WTC11 (cell line): Measurements from ENCODE around the gene SEZ6. TPM values are rescaled to one million over a fixed set of nuclear protein-coding genes. Genes with fewer than 3 reads are reported as not detected.

Experiments used
- ATAC-seq: fragments of 200-7000 bp; cut with Tn5 transposase; 2 replicates; pipeline ENCODE4 v1.10.0; 2021; ENCODE audit warnings: mild to moderate bottlenecking, moderate library complexity
- CTCF ChIA-PET: fragments of 300-600 bp; sonication (Branson Sonifier 250); formaldehyde crosslinking; loops from one replicate; lab custom pipeline; 2021; ENCODE audit warnings: antibody characterized with exemption; lab: Charles Lee
- POLR2A ChIA-PET: fragments of 350-600 bp; sonication (Branson Sonifier 250); formaldehyde crosslinking; loops from one replicate; lab custom pipeline; 2021; ENCODE audit warnings: antibody characterized with exemption; lab: Charles Lee
- DNase-seq: peaks from one replicate; pipeline ENCODE4 v3.0.0; 2021; ENCODE audit warnings: low spot score
- H3K27ac Mint-ChIP-seq: 2 replicates; pipeline ENCODE4 v1.8.0; 2021; ENCODE audit warnings: mixed read lengths
- H3K27me3 Mint-ChIP-seq: 2 replicates; pipeline ENCODE4 v1.8.0; 2021; ENCODE audit warnings: low read depth, mild to moderate bottlenecking, moderate library complexity, mixed read lengths
- H3K36me3 Mint-ChIP-seq: 2 replicates; pipeline ENCODE4 v1.8.0; 2021; ENCODE audit warnings: mixed read lengths
- H3K4me1 Mint-ChIP-seq: 2 replicates; pipeline ENCODE4 v1.8.0; 2022; ENCODE audit warnings: mixed read lengths
- H3K4me3 Mint-ChIP-seq: 2 replicates; pipeline ENCODE4 v1.8.0; 2021; ENCODE audit warnings: mild to moderate bottlenecking, moderate library complexity, mixed read lengths
- H3K9me3 Mint-ChIP-seq: 2 replicates; pipeline ENCODE4 v1.8.0; 2021; ENCODE audit warnings: mixed read lengths
- ARID4B ChIP-seq: sonication (generic); formaldehyde crosslinking; IDR thresholded peaks from 2 replicates; pipeline ENCODE4 v1.8.0; 2023; ENCODE audit warnings: missing genetic modification reagents, mild to moderate bottlenecking, borderline replicate concordance
- CREM ChIP-seq: sonication (generic); formaldehyde crosslinking; IDR thresholded peaks from 2 replicates; pipeline ENCODE4 v1.8.1; 2022; ENCODE audit warnings: mild to moderate bottlenecking, missing genetic modification reagents, moderate library complexity
- EMX1 ChIP-seq: fragments of 250-450 bp; sonication (Bioruptor Pico); IDR thresholded peaks from 2 replicates; pipeline ENCODE4 v1.8.0; 2021; ENCODE audit warnings: mild to moderate bottlenecking
- ETV6 ChIP-seq: sonication (generic); formaldehyde crosslinking; IDR thresholded peaks from 2 replicates; pipeline ENCODE4 v1.8.1; 2022; ENCODE audit warnings: mild to moderate bottlenecking, missing genetic modification reagents
- FOXJ3 ChIP-seq: sonication (generic); formaldehyde crosslinking; IDR thresholded peaks from 2 replicates; pipeline ENCODE4 v1.9.0; 2021; ENCODE audit warnings: missing genetic modification reagents, mild to moderate bottlenecking, borderline replicate concordance
- MYBL2 ChIP-seq: sonication (generic); formaldehyde crosslinking; IDR thresholded peaks from 2 replicates; pipeline ENCODE4 v1.8.1; 2023; ENCODE audit warnings: mild to moderate bottlenecking, moderate library complexity, missing genetic modification reagents
- NFATC4 ChIP-seq: fragments of 250-450 bp; sonication (Bioruptor Pico); IDR thresholded peaks from 2 replicates; pipeline ENCODE4 v1.9.0; 2021; ENCODE audit warnings: mild to moderate bottlenecking
- SP1 ChIP-seq: sonication (generic); formaldehyde crosslinking; conservative IDR thresholded peaks from 2 replicates; pipeline ENCODE4 v1.8.1; 2022; ENCODE audit warnings: missing genetic modification reagents
- TEAD1 ChIP-seq: sonication (generic); formaldehyde crosslinking; IDR thresholded peaks from 2 replicates; pipeline ENCODE4 v1.8.0; 2022; ENCODE audit warnings: mild to moderate bottlenecking, missing genetic modification reagents
- TEAD4 ChIP-seq: sonication (generic); formaldehyde crosslinking; IDR thresholded peaks from 2 replicates; pipeline ENCODE4 v1.8.0; 2022; ENCODE audit warnings: mild to moderate bottlenecking, missing genetic modification reagents
- ZNF121 ChIP-seq: sonication (generic); formaldehyde crosslinking; IDR thresholded peaks from 2 replicates; pipeline ENCODE4 v1.8.0; 2023; ENCODE audit warnings: missing genetic modification reagents
- ZNF232 ChIP-seq: sonication (generic); formaldehyde crosslinking; IDR thresholded peaks from 2 replicates; pipeline ENCODE4 v1.8.0; 2022; ENCODE audit warnings: mild to moderate bottlenecking, missing genetic modification reagents
- ZNF281 ChIP-seq: sonication (generic); formaldehyde crosslinking; IDR thresholded peaks from 2 replicates; pipeline ENCODE4 v1.8.0; 2023; ENCODE audit warnings: mild to moderate bottlenecking, missing genetic modification reagents
- ZNF423 ChIP-seq: fragments of 250-450 bp; sonication (Bioruptor Pico); IDR thresholded peaks from 2 replicates; pipeline ENCODE4 v2.1.2; 2022; ENCODE audit warnings: mild to moderate bottlenecking, moderate library complexity
- total RNA-seq: library from RNA; stranded (reverse); gene quantifications from 3 replicates; pipeline ENCODE4 v1.2.3, GENCODE V29; 2021
- TF ChIP-seq, protein P1 (sequence below): fragments of 250-450 bp; sonication (Bioruptor Pico); conservative IDR thresholded peaks from 2 replicates; pipeline ENCODE4 v1.9.0; 2021; ENCODE audit warnings: mild to moderate bottlenecking
- TF ChIP-seq, protein P2 (sequence below): fragments of 250-450 bp; sonication (Bioruptor Pico); IDR thresholded peaks from 2 replicates; pipeline ENCODE4 v1.9.0; 2021; ENCODE audit warnings: mild to moderate bottlenecking, borderline replicate concordance
- TF ChIP-seq, protein P3 (sequence below): sonication (generic); formaldehyde crosslinking; IDR thresholded peaks from 2 replicates; pipeline ENCODE4 v1.8.1; 2022; ENCODE audit warnings: mild to moderate bottlenecking, moderate library complexity, missing genetic modification reagents

Gene SEZ6
- total RNA-seq, 1 experiment from 2014 or later, result 3.0 TPM

DNA sequence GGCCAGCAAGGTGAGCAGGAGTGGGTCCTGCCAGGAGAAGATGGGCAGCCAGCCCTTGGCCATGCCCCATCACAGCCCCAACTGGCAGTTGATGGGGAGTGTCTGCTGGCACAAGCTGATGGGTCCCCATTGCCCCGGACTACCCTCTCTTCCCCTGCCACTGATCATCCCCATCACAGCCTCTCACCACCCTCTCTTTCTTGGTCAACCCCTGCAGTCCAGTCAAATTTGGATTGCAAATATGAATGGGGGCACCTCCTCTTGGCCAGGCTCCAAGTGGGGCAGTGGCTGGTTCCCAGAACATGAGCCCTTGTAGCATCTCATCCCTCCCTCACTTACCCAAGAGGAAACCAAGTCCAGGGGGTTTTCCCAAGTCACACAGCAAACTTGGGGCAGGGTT is 17.4 kb downstream of the SEZ6 start (continued):
- no peak for TF ChIP-seq ARID4B (CRISPR knock-in tag)
- TF ChIP-seq FOXJ3 (CRISPR knock-in tag), result no peak
- no peak for TF ChIP-seq SP1 (CRISPR knock-in tag)
- no peak for TF ChIP-seq ZNF121 (CRISPR knock-in tag)
- TF ChIP-seq ETV6, result no peak
- TF ChIP-seq NFATC4, result no peak
- no peak for TF ChIP-seq CREM
- no peak for TF ChIP-seq TEAD1
- TF ChIP-seq, protein P1, sequence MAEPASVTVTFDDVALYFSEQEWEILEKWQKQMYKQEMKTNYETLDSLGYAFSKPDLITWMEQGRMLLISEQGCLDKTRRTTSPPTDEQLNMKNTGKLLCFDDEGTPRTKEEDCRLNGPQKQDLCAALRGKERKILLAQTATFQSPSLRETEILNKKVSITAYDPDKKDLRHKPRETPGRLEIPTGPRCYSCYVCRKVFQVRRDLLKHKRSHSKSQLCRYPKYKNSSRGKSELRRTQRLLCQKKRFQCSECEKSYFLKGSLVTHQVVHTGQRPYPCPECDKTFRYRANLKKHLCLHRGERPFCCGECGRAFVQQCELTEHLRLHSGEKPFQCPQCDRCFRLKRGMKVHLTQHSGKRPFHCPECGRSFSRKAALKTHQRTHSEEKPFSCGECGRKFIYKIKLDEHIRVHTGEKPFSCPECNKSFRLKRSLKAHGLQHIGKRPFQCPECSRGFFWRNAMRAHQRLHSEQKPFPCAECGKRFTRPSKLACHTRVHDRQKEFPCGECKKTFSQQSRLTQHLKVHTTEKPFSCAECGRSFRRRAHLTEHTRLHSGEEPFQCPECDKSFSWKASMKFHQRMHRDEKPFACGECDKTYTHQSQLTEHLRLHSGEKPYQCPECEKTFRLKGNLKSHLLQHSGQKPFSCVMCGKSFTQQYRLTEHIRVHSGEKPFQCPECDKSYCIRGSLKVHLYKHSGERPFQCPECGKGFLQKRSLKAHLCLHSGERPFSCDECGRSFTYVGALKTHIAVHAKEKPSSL (CRISPR knock-in tag), result no peak
- TF ChIP-seq, all 79 proteins: peak for 0

- Mint-ChIP-seq H3K27me3 (peaks cover 49% of the 10 kb centered on the region), H3K27ac (no peak overlapping the region), H3K4me1 (peaks cover 42% of the 10 kb centered on the region)
- no peak for ATAC-seq
- CTCF ChIA-PET, result interaction anchor here (0.6 to 5.0 kb wide), 15 partner anchors 9 to 260 kb away, joined by 3 to 36 read pairs (median 3); no protein-coding TSS in a partner anchor
- TF ChIP-seq, protein P2, sequence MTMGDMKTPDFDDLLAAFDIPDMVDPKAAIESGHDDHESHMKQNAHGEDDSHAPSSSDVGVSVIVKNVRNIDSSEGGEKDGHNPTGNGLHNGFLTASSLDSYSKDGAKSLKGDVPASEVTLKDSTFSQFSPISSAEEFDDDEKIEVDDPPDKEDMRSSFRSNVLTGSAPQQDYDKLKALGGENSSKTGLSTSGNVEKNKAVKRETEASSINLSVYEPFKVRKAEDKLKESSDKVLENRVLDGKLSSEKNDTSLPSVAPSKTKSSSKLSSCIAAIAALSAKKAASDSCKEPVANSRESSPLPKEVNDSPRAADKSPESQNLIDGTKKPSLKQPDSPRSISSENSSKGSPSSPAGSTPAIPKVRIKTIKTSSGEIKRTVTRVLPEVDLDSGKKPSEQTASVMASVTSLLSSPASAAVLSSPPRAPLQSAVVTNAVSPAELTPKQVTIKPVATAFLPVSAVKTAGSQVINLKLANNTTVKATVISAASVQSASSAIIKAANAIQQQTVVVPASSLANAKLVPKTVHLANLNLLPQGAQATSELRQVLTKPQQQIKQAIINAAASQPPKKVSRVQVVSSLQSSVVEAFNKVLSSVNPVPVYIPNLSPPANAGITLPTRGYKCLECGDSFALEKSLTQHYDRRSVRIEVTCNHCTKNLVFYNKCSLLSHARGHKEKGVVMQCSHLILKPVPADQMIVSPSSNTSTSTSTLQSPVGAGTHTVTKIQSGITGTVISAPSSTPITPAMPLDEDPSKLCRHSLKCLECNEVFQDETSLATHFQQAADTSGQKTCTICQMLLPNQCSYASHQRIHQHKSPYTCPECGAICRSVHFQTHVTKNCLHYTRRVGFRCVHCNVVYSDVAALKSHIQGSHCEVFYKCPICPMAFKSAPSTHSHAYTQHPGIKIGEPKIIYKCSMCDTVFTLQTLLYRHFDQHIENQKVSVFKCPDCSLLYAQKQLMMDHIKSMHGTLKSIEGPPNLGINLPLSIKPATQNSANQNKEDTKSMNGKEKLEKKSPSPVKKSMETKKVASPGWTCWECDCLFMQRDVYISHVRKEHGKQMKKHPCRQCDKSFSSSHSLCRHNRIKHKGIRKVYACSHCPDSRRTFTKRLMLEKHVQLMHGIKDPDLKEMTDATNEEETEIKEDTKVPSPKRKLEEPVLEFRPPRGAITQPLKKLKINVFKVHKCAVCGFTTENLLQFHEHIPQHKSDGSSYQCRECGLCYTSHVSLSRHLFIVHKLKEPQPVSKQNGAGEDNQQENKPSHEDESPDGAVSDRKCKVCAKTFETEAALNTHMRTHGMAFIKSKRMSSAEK (CRISPR knock-in tag), result no peak
- TF ChIP-seq ZNF232 (CRISPR knock-in tag), result no peak
- TF ChIP-seq MYBL2 (CRISPR knock-in tag), result no peak
- TF ChIP-seq, protein P3, sequence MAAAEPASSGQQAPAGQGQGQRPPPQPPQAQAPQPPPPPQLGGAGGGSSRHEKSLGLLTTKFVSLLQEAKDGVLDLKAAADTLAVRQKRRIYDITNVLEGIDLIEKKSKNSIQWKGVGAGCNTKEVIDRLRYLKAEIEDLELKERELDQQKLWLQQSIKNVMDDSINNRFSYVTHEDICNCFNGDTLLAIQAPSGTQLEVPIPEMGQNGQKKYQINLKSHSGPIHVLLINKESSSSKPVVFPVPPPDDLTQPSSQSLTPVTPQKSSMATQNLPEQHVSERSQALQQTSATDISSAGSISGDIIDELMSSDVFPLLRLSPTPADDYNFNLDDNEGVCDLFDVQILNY, result no peak
- TF ChIP-seq ZNF281 (CRISPR knock-in tag), result no peak
- no peak for TF ChIP-seq EMX1 (CRISPR knock-in tag)
- no peak for TF ChIP-seq TEAD4 (CRISPR knock-in tag)
- TF ChIP-seq ZNF423 (CRISPR knock-in tag), result no peak
- TF ChIP-seq, all 79 proteins: peak for 0
- no peaks in the 10 kb centered on the region for H3K9me3 Mint-ChIP-seq
- DNase-seq, result no peak
- no peaks in the 10 kb centered on the region for H3K36me3 Mint-ChIP-seq
- POLR2A ChIA-PET, result interaction anchor here (0.9 to 1.1 kb wide), 2 partner anchors 14 to 17 kb away, joined by 3 to 4 read pairs; no protein-coding TSS in a partner anchor
- peak overlapping the region; percentile 31; the same call in 1 of the 2 replicates for H3K4me3 Mint-ChIP-seq
Observed at GRCh38 chr17:28986714-28987655, 18.8 kb downstream of the SEZ6 start.
